ENCODE measurements around the gene FBXO47. TPM values are rescaled to one million over a fixed set of nuclear protein-coding genes. Genes with fewer than 3 reads are reported as not detected.
A peak's percentile ranks its signal among the peaks of the same experiment; 100 is the strongest.

Gene FBXO47
- total RNA-seq, 2 experiments from 2014 or later = not detected

GRCh38 chr17:38898812-38899348, 68.3 kb downstream of the FBXO47 start:
- POLR2A ChIA-PET = interaction anchor here (0.8 to 6.0 kb wide), 14 partner anchors 9 to 147 kb away, joined by 3 to 57 read pairs (median 4); partner anchors contain the start of genes CWC25, LASP1, LASP1NB and RPL23
- Mint-ChIP-seq H3K27ac (peak overlapping the region; percentile 96), H3K4me1 (ENCODE audit: low read depth) (peaks cover 76% of the 10 kb centered on the region), H3K4me3 (peak overlapping the region; percentile 75), H3K27me3 (ENCODE audit: low read depth) (no peaks in the 10 kb centered on the region), H3K36me3 (ENCODE audit: low read depth) (peaks cover 81% of the 10 kb centered on the region), H3K9me3 (ENCODE audit: insufficient read depth) (no peaks in the 10 kb centered on the region)
- peak; percentile 79 for ATAC-seq
- peak; percentile 89 for DNase-seq
- CTCF ChIA-PET = interaction anchor here (1.2 to 8.4 kb wide), 7 partner anchors 12 to 266 kb away, joined by 3 to 82 read pairs (median 7); partner anchors contain the start of genes LASP1 and LASP1NB

- Mint-ChIP-seq H3K27me3 (ENCODE audit: low read depth) (no peaks in the 10 kb centered on the region), H3K4me3 (peak overlapping the region; percentile 75), H3K9me3 (ENCODE audit: insufficient read depth) (no peaks in the 10 kb centered on the region), H3K27ac (peak overlapping the region; percentile 96), H3K36me3 (ENCODE audit: low read depth) (peaks cover 79% of the 10 kb centered on the region), H3K4me1 (ENCODE audit: low read depth) (peaks cover 82% of the 10 kb centered on the region)
- POLR2A ChIA-PET = interaction anchor here (0.7 to 6.0 kb wide), 14 partner anchors 9 to 302 kb away, joined by 3 to 57 read pairs (median 6); partner anchors contain the start of genes CWC25, LASP1, LASP1NB and RPL19
- CTCF ChIA-PET = interaction anchor here (1.0 to 8.4 kb wide), 8 partner anchors 9 to 267 kb away, joined by 3 to 82 read pairs (median 6); partner anchors contain the start of genes LASP1 and LASP1NB
- peak; percentile 48 for DNase-seq
- peak; percentile 24 for ATAC-seq
These were observed 68.9 kb downstream of the FBXO47 start for GRCh38 chr17:38898291-38898679.

- Mint-ChIP-seq H3K36me3 (ENCODE audit: low read depth) (peaks cover 80% of the 10 kb centered on the region), H3K4me1 (ENCODE audit: low read depth) (peaks cover 85% of the 10 kb centered on the region), H3K27ac (peak overlapping the region; percentile 96), H3K27me3 (ENCODE audit: low read depth) (no peaks in the 10 kb centered on the region), H3K9me3 (ENCODE audit: insufficient read depth) (no peaks in the 10 kb centered on the region), H3K4me3 (peak overlapping the region; percentile 75)
- DNase-seq (no peak), ATAC-seq (no peak)
- CTCF ChIA-PET = interaction anchor here (1.0 to 8.4 kb wide), 10 partner anchors 10 to 267 kb away, joined by 3 to 82 read pairs (median 4); partner anchors contain the start of genes LASP1 and LASP1NB
- POLR2A ChIA-PET = interaction anchor here (0.6 to 6.0 kb wide), 13 partner anchors 8 to 302 kb away, joined by 3 to 57 read pairs (median 7); partner anchors contain the start of genes CWC25, LASP1, LASP1NB and RPL19
These were observed 69.4 kb downstream of the FBXO47 start for GRCh38 chr17:38897671-38898290.

GRCh38 chr17:38897176-38897575, 70.0 kb downstream of the FBXO47 start:
- peaks cover 91% of the 10 kb centered on the region for H3K4me1 Mint-ChIP-seq (ENCODE audit: low read depth)
- ATAC-seq = no peak
- H3K9me3 Mint-ChIP-seq (ENCODE audit: insufficient read depth) = no peaks in the 10 kb centered on the region
- H3K36me3 Mint-ChIP-seq (ENCODE audit: low read depth) = peaks cover 83% of the 10 kb centered on the region
- CTCF ChIA-PET = interaction anchor here (1.0 to 8.4 kb wide), 9 partner anchors 10 to 86 kb away, joined by 3 to 82 read pairs (median 3); partner anchors contain the start of genes LASP1 and LASP1NB
- POLR2A ChIA-PET = interaction anchor here (0.9 to 6.0 kb wide), 8 partner anchors 15 to 303 kb away, joined by 3 to 57 read pairs (median 8); partner anchors contain the start of genes LASP1, LASP1NB, RPL19 and RPL23
- no peak overlapping the region for H3K4me3 Mint-ChIP-seq
- H3K27me3 Mint-ChIP-seq (ENCODE audit: low read depth) = no peaks in the 10 kb centered on the region
- H3K27ac Mint-ChIP-seq = peak overlapping the region; percentile 96
- no peak for DNase-seq

GRCh38 chr17:38896346-38896954, 70.8 kb downstream of the FBXO47 start:
- Mint-ChIP-seq H3K9me3 (ENCODE audit: insufficient read depth) (no peaks in the 10 kb centered on the region), H3K27me3 (ENCODE audit: low read depth) (no peaks in the 10 kb centered on the region), H3K36me3 (ENCODE audit: low read depth) (peaks cover 88% of the 10 kb centered on the region), H3K27ac (peak overlapping the region; percentile 96), H3K4me3 (no peak overlapping the region), H3K4me1 (ENCODE audit: low read depth) (peaks cover 94% of the 10 kb centered on the region)
- ChIA-PET CTCF (interaction anchor here (1.1 to 8.4 kb wide), 3 partner anchors 19 to 87 kb away, joined by 3 to 82 read pairs (median 3); partner anchors contain the start of gene LASP1), POLR2A (interaction anchor here (0.9 kb wide), 1 partner anchor 43 kb away, joined by 3 read pairs; the partner anchor contains the start of gene RPL23)
- ATAC-seq (no peak), DNase-seq (no peak)

GRCh38 chr17:38894276-38894675, 72.9 kb downstream of the FBXO47 start:
- Mint-ChIP-seq H3K36me3 (ENCODE audit: low read depth) (peaks cover 89% of the 10 kb centered on the region), H3K9me3 (ENCODE audit: insufficient read depth) (no peaks in the 10 kb centered on the region), H3K27me3 (ENCODE audit: low read depth) (no peaks in the 10 kb centered on the region), H3K4me3 (peak overlapping the region; percentile 35), H3K27ac (peak overlapping the region; percentile 94), H3K4me1 (ENCODE audit: low read depth) (peaks cover 97% of the 10 kb centered on the region)
- DNase-seq = no peak
- POLR2A ChIA-PET = interaction anchor here (0.9 to 1.8 kb wide), 4 partner anchors 12 to 25 kb away, joined by 3 to 6 read pairs (median 4); partner anchors contain the start of gene LASP1
- CTCF ChIA-PET = interaction anchor here (1.1 to 2.0 kb wide), 5 partner anchors 21 to 281 kb away, joined by 3 to 15 read pairs (median 5); partner anchors contain the start of gene LASP1
- no peak for ATAC-seq

GRCh38 chr17:38893607-38894006, 73.6 kb downstream of the FBXO47 start:
- Mint-ChIP-seq H3K27me3 (ENCODE audit: low read depth) (no peaks in the 10 kb centered on the region), H3K36me3 (ENCODE audit: low read depth) (peaks cover 89% of the 10 kb centered on the region), H3K4me3 (peak overlapping the region; percentile 38), H3K27ac (peak overlapping the region; percentile 94), H3K9me3 (ENCODE audit: insufficient read depth) (no peaks in the 10 kb centered on the region), H3K4me1 (ENCODE audit: low read depth) (peaks cover 97% of the 10 kb centered on the region)
- CTCF ChIA-PET = interaction anchor here (1.1 to 2.0 kb wide), 6 partner anchors 12 to 281 kb away, joined by 3 to 15 read pairs (median 4); partner anchors contain the start of gene LASP1
- POLR2A ChIA-PET = interaction anchor here (0.9 to 1.8 kb wide), 6 partner anchors 9 to 24 kb away, joined by 3 to 7 read pairs (median 4); partner anchors contain the start of gene LASP1
- peak; percentile 73 for DNase-seq
- ATAC-seq = peak; percentile 48

GRCh38 chr17:38893113-38893512, 74.1 kb downstream of the FBXO47 start:
- peaks cover 89% of the 10 kb centered on the region for H3K36me3 Mint-ChIP-seq (ENCODE audit: low read depth)
- H3K27me3 Mint-ChIP-seq (ENCODE audit: low read depth) = no peaks in the 10 kb centered on the region
- ChIA-PET CTCF (interaction anchor here (1.1 to 2.0 kb wide), 6 partner anchors 12 to 282 kb away, joined by 3 to 15 read pairs (median 4); partner anchors contain the start of gene LASP1), POLR2A (interaction anchor here (1.2 to 1.8 kb wide), 4 partner anchors 9 to 24 kb away, joined by 4 to 7 read pairs (median 4); partner anchors contain the start of gene LASP1)
- no peak for DNase-seq
- no peaks in the 10 kb centered on the region for H3K9me3 Mint-ChIP-seq (ENCODE audit: insufficient read depth)
- peak; percentile 4 for ATAC-seq
- peaks cover 97% of the 10 kb centered on the region for H3K4me1 Mint-ChIP-seq (ENCODE audit: low read depth)
- H3K27ac Mint-ChIP-seq = peak overlapping the region; percentile 94
- H3K4me3 Mint-ChIP-seq = peak overlapping the region; percentile 43

- ChIA-PET CTCF (interaction anchor here (1.2 to 1.6 kb wide), 4 partner anchors 11 to 272 kb away, joined by 4 to 12 read pairs (median 4); partner anchors contain the start of gene LASP1), POLR2A (interaction anchor here (1.0 to 1.7 kb wide), 6 partner anchors 8 to 32 kb away, joined by 4 to 7 read pairs (median 5); partner anchors contain the start of genes LASP1 and LASP1NB)
- ATAC-seq = no peak
- no peaks in the 10 kb centered on the region for H3K9me3 Mint-ChIP-seq (ENCODE audit: insufficient read depth)
- H3K36me3 Mint-ChIP-seq (ENCODE audit: low read depth) = peaks cover 89% of the 10 kb centered on the region
- H3K27me3 Mint-ChIP-seq (ENCODE audit: low read depth) = no peaks in the 10 kb centered on the region
- DNase-seq = no peak
- H3K4me3 Mint-ChIP-seq = peak overlapping the region; percentile 43
- H3K27ac Mint-ChIP-seq = peak overlapping the region; percentile 94
- H3K4me1 Mint-ChIP-seq (ENCODE audit: low read depth) = peaks cover 97% of the 10 kb centered on the region
These were observed 74.6 kb downstream of the FBXO47 start for GRCh38 chr17:38892620-38893019.

GRCh38 chr17:38892083-38892482, 75.1 kb downstream of the FBXO47 start:
- no peak for DNase-seq
- ATAC-seq = no peak
- Mint-ChIP-seq H3K9me3 (ENCODE audit: insufficient read depth) (no peaks in the 10 kb centered on the region), H3K4me1 (ENCODE audit: low read depth) (peaks cover 97% of the 10 kb centered on the region), H3K4me3 (peak overlapping the region; percentile 32), H3K27me3 (ENCODE audit: low read depth) (no peaks in the 10 kb centered on the region), H3K36me3 (ENCODE audit: low read depth) (peaks cover 87% of the 10 kb centered on the region), H3K27ac (peak overlapping the region; percentile 94)
- CTCF ChIA-PET = interaction anchor here (0.9 to 1.6 kb wide), 4 partner anchors 11 to 273 kb away, joined by 3 to 6 read pairs (median 4); partner anchors contain the start of gene LASP1
- POLR2A ChIA-PET = interaction anchor here (1.0 to 1.7 kb wide), 6 partner anchors 9 to 33 kb away, joined by 3 to 5 read pairs (median 4); partner anchors contain the start of genes LASP1 and LASP1NB

All from activated CD8-positive, alpha-beta T cell treated with anti-CD3 and anti-CD28 coated beads, Interleukin-2, amount 10 ng/mL, durations not matched to agents 7 days and 5 days (primary cell).